HepG2 (cell line): ENCODE measurements around the gene ZNF222. TPM values are rescaled to one million over a fixed set of nuclear protein-coding genes. Genes with fewer than 3 reads are reported as not detected.

Experiments
- ATAC-seq: fragments of 200-7000 bp; cut with Tn5 transposase; 3 replicates; pipeline ENCODE4 v1.9.1; 2020; ENCODE audit warnings: mild to moderate bottlenecking, moderate library complexity
- BruUV-seq: library from RNA; stranded (reverse); fragments of 400-500 nt; replicated peaks from 2 replicates; lab custom pipeline; 2021; lab: Mats Ljungman, UMichigan
- CTCF ChIA-PET: fragments of 300-600 bp; formaldehyde crosslinking; extraction: SDS; loops from one replicate; lab custom pipeline; 2021; ENCODE audit warnings: low total read pairs, inconsistent platforms, low intra/inter-chr PET ratio; lab: Yijun Ruan, JAX
- POLR2A ChIA-PET: fragments of 350-600 bp; sonication (Branson Sonifier 250); formaldehyde crosslinking; loops from one replicate; lab custom pipeline; 2020; ENCODE audit warnings: antibody characterized with exemption, inconsistent platforms; lab: Yijun Ruan, JAX
- DNase-seq: peaks from one replicate; pipeline ENCODE4 v3.0.0-alpha.2; 2015; ENCODE audit warnings: low spot score
- FAIRE-seq: peaks from 3 replicates; lab custom pipeline; 2011; peaks lifted over from hg19 to GRCh38; lab: Jason Lieb, UNC
- H2AFZ ChIP-seq: one replicate; pipeline ENCODE4 v1.6.1; 2011; ENCODE audit warnings: low read length, inconsistent platforms
- H3K27ac ChIP-seq: fragments of 300-600 bp; 3 replicates; pipeline ENCODE4 v1.8.0; 2011; ENCODE audit warnings: mixed run types, mild to moderate bottlenecking, mixed read lengths, low read length, inconsistent platforms; ENCODE audit not compliant: insufficient read depth; ENCODE audit errors: extremely low read length
- H3K27me3 ChIP-seq, 2 experiments: fragments of 200-600 bp in 1 of 2; 2 replicates in 1 of 2; 3 replicates in 1 of 2; pipeline versions ENCODE4 v1.6.0 to v1.8.0; 2011; ENCODE audit warnings: low read length in 2 of 2, mild to moderate bottlenecking in 2 of 2, moderate library complexity in 2 of 2, inconsistent platforms in 1 of 2; ENCODE audit not compliant: insufficient read depth in 2 of 2, control insufficient read depth in 1 of 2
- H3K36me3 ChIP-seq, 2 experiments: fragments of 200-600 bp in 1 of 2; replicated peaks in 1 of 2; 2 replicates in 1 of 2; 3 replicates in 1 of 2; pipeline versions ENCODE4 v1.5.1 to v1.8.0; 2011; ENCODE audit warnings: low read length in 2 of 2, inconsistent platforms in 1 of 2; ENCODE audit not compliant: insufficient read depth in 2 of 2, control insufficient read depth in 1 of 2
- H3K4me1 ChIP-seq: 2 replicates; pipeline ENCODE4 v1.5.1; 2012; ENCODE audit warnings: low read length, inconsistent platforms; ENCODE audit not compliant: insufficient read depth
- H3K4me2 ChIP-seq: 2 replicates; pipeline ENCODE4 v1.6.0; 2011; ENCODE audit warnings: low read depth, low read length, inconsistent platforms
- H3K4me3 ChIP-seq, 3 experiments: fragments of 200-600 bp in 1 of 3; sonication (generic), shearing (Covaris generic) in 1 of 3; replicated peaks in 1 of 3; 2 replicates each; pipeline ENCODE4 v1.5.1; 2011 to 2016; ENCODE audit warnings: low read length in 3 of 3, inconsistent platforms in 2 of 3, low read depth in 2 of 3, mild to moderate bottlenecking in 2 of 3, control low read depth in 1 of 3, mixed read lengths in 1 of 3; ENCODE audit not compliant: insufficient read depth in 1 of 3
- H3K79me2 ChIP-seq: one replicate; pipeline ENCODE4 v1.6.1; 2011; ENCODE audit warnings: low read length, inconsistent platforms; ENCODE audit not compliant: insufficient read depth
- H3K9ac ChIP-seq: 2 replicates; pipeline ENCODE4 v1.6.0; 2011; ENCODE audit warnings: mild to moderate bottlenecking, low read depth, low read length, inconsistent platforms; ENCODE audit not compliant: insufficient read depth
- H3K9me3 ChIP-seq: 2 replicates; pipeline ENCODE4 v1.5.1; 2012; ENCODE audit warnings: mild to moderate bottlenecking, low read length
- H4K20me1 ChIP-seq: 2 replicates; pipeline ENCODE4 v1.6.0; 2011; ENCODE audit warnings: inconsistent platforms, mild to moderate bottlenecking, low read length, moderate library complexity; ENCODE audit not compliant: insufficient read depth
- BRCA1 ChIP-seq: sonication (generic); formaldehyde crosslinking; IDR thresholded peaks from 2 replicates; pipeline ENCODE4 v1.4.0; 2020; ENCODE audit warnings: missing genetic modification reagents
- EHMT2 ChIP-seq: fragments of 200-600 bp; sonication (generic); IDR thresholded peaks from 2 replicates; pipeline ENCODE4 v1.7.0; 2017; ENCODE audit warnings: antibody characterized with exemption, low read depth, low read length, borderline replicate concordance
- ESRRA ChIP-seq: sonication (generic); formaldehyde crosslinking; IDR thresholded peaks from 2 replicates; pipeline ENCODE4 v1.5.1; 2020; ENCODE audit warnings: mild to moderate bottlenecking, low read depth, missing genetic modification reagents
- MIER2 ChIP-seq: IDR thresholded peaks from 2 replicates; pipeline ENCODE4 v1.6.1; 2016; ENCODE audit warnings: missing biosample characterization, missing genetic modification reagents
- RFX5 ChIP-seq: IDR thresholded peaks from 2 replicates; pipeline ENCODE4 v1.6.1; 2011; ENCODE audit warnings: low read depth, low read length, improper control_type of control experiment
- ZFP41 ChIP-seq: sonication (generic); formaldehyde crosslinking; IDR thresholded peaks from 2 replicates; pipeline ENCODE4 v1.4.0; 2020; ENCODE audit warnings: mild to moderate bottlenecking, missing genetic modification reagents, borderline replicate concordance
- ZNF276 ChIP-seq: sonication (generic); formaldehyde crosslinking; IDR thresholded peaks from 2 replicates; pipeline ENCODE4 v1.4.0; 2020; ENCODE audit warnings: mild to moderate bottlenecking, low read depth, missing genetic modification reagents
- ZNF44 ChIP-seq: sonication (generic); formaldehyde crosslinking; IDR thresholded peaks from 2 replicates; pipeline ENCODE4 v1.5.1; 2020; ENCODE audit warnings: mild to moderate bottlenecking, missing genetic modification reagents
- ZNF484 ChIP-seq: sonication (generic); formaldehyde crosslinking; IDR thresholded peaks from 2 replicates; pipeline ENCODE4 v1.5.1; 2020; ENCODE audit warnings: mild to moderate bottlenecking, low read depth, missing genetic modification reagents, borderline replicate concordance
- ZNF557 ChIP-seq: sonication (generic); formaldehyde crosslinking; IDR thresholded peaks from 2 replicates; pipeline ENCODE4 v1.4.0; 2020; ENCODE audit warnings: missing genetic modification reagents
- ZNF777 ChIP-seq: sonication (generic); formaldehyde crosslinking; IDR thresholded peaks from 2 replicates; pipeline ENCODE4 v1.4.0; 2020; ENCODE audit warnings: missing genetic modification reagents
- WGBS: methylation state at CpG from one replicate; pipeline ENCODE4 v1.1.6; 2017; ENCODE audit warnings: low lambda C conversion rate; 5-methylcytosine and 5-hydroxymethylcytosine counted together
- in situ Hi-C: cut with HindIII; loops from 2 replicates; pipeline ENCODE4 v1.10.0; 2017; ENCODE audit warnings: low pct_unique_long_range_greater_than_20kb; ENCODE audit not compliant: extremely low pct_ligation_motif_present
- intact Hi-C: fragments of 100-400 bp; cut with micrococcal nuclease; formaldehyde crosslinking; loops from one replicate; pipeline ENCODE4 v1.10.0; 2022; ENCODE audit not compliant: unreplicated experiment
- polyA plus RNA-seq, 8 experiments: library from polyadenylated mRNA; depleted of rRNA in 3 of 8; stranded (reverse) in 7 of 8; unstranded in 1 of 8; fragments of >200 nt; fragmentation: Illumina TruSeq in 4 of 8; extraction: Trizol in 4 of 8; gene quantifications; 2 replicates each; pipeline versions ENCODE4 v1.2.1 to v1.2.3, GENCODE V29; 2011 to 2016; ENCODE audit warnings: low read depth in 4 of 8, missing spikeins in 1 of 8, mixed read lengths in 1 of 8; ENCODE audit not compliant: insufficient read depth in 1 of 8
- total RNA-seq, 5 experiments: library from RNA; depleted of rRNA; stranded (reverse); fragments of >200 nt; fragmentation: Illumina TruSeq; extraction: Trizol; gene quantifications; 2 replicates each; pipeline ENCODE4 v1.2.3, GENCODE V29; 2016; ENCODE audit warnings: low read depth in 1 of 5
- TF ChIP-seq, protein P1 (sequence below): sonication (generic); formaldehyde crosslinking; IDR thresholded peaks from 2 replicates; pipeline ENCODE4 v1.5.1; 2020; ENCODE audit warnings: mild to moderate bottlenecking, missing genetic modification reagents, moderate library complexity
- TF ChIP-seq, protein P2 (sequence below): IDR thresholded peaks from 2 replicates; pipeline ENCODE4 v1.6.1; 2012; ENCODE audit warnings: low read depth, low read length, improper control_type of control experiment
- TF ChIP-seq, protein P3 (sequence below): sonication (generic); formaldehyde crosslinking; IDR thresholded peaks from 2 replicates; pipeline ENCODE4 v1.4.0; 2020; ENCODE audit warnings: missing genetic modification reagents, low read depth, mild to moderate bottlenecking, borderline replicate concordance

The ZNF222 gene
- total and polyA plus RNA-seq, 2 of the 13 experiments (the other 11 are each of a cell fraction or from before 2014, with no cell fraction given) = 2.2 to 6.2 TPM

GRCh38 chr19:44002566-44003460 is 22.4 kb upstream of the ZNF222 start, which contains the start of gene ZNF230:
Gene ZNF230 (plus strand): TSS chr19:44002957. CDS start chr19:44007079, 4,122 bp downstream.
- Histone ChIP-seq H3K79me2 (peaks cover 2% of the 10 kb centered on the region), H4K20me1 (no peaks in the 10 kb centered on the region), H3K9me3 (no peaks in the 10 kb centered on the region), H2AFZ (peak within 1 kb of the TSS; percentile 87), H3K27me3 (no peaks in the 10 kb centered on the region; a peak in 1 of 5 replicates), H3K27ac (peak within 1 kb of the TSS; percentile 60), H3K36me3 (peaks cover 0 to 9% of the 10 kb centered on the region in 2 experiments; a peak in 1 of 5 replicates), H3K4me2 (peak within 1 kb of the TSS; percentile 80), H3K4me3 (peak within 1 kb of the TSS; percentile 70 to 95 (median 81)), H3K9ac (peak within 1 kb of the TSS; percentile 70), H3K4me1 (peaks cover 6% of the 10 kb centered on the region)
- POLR2A ChIA-PET = interaction anchor here (0.8 to 2.2 kb wide), 5 partner anchors 18 to 176 kb away, joined by 3 to 11 read pairs (median 6); partner anchors contain the start of genes ZNF223, ZNF226, ZNF283 and ZNF45
- in situ Hi-C loops = no loop called here
- intact Hi-C loops = loop anchor here (2.0 to 10.0 kb wide), 4 partner anchors 68 to 139 kb away; partner anchors contain the start of genes ZNF225, ZNF234, ZNF284 and ZNF45
- ATAC-seq = peak; percentile 98
- under 1% methylated on average over 36 of the region's 48 CpGs for WGBS
- FAIRE-seq = peak; percentile 99
- DNase-seq = peak; percentile 96
- CTCF ChIA-PET = no interaction called here
- TSS peak; percentile 85 for BruUV-seq
- no peak for TF ChIP-seq ZNF484 (CRISPR knock-in tag)
- no peak for TF ChIP-seq ZNF44
- TF ChIP-seq ZNF777 = no peak
- TF ChIP-seq, protein P1, sequence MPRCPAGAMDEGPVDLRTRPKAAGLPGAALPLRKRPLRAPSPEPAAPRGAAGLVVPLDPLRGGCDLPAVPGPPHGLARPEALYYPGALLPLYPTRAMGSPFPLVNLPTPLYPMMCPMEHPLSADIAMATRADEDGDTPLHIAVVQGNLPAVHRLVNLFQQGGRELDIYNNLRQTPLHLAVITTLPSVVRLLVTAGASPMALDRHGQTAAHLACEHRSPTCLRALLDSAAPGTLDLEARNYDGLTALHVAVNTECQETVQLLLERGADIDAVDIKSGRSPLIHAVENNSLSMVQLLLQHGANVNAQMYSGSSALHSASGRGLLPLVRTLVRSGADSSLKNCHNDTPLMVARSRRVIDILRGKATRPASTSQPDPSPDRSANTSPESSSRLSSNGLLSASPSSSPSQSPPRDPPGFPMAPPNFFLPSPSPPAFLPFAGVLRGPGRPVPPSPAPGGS = 0 out of 2 replicates have a peak, but pooled peaks have one; percentile 11
- TF ChIP-seq EHMT2 = no peak
- no peak for TF ChIP-seq ZNF276
- no peak; the same call in 1 of the 2 replicates for TF ChIP-seq ZFP41 (CRISPR knock-in tag)
- TF ChIP-seq, protein P2, sequence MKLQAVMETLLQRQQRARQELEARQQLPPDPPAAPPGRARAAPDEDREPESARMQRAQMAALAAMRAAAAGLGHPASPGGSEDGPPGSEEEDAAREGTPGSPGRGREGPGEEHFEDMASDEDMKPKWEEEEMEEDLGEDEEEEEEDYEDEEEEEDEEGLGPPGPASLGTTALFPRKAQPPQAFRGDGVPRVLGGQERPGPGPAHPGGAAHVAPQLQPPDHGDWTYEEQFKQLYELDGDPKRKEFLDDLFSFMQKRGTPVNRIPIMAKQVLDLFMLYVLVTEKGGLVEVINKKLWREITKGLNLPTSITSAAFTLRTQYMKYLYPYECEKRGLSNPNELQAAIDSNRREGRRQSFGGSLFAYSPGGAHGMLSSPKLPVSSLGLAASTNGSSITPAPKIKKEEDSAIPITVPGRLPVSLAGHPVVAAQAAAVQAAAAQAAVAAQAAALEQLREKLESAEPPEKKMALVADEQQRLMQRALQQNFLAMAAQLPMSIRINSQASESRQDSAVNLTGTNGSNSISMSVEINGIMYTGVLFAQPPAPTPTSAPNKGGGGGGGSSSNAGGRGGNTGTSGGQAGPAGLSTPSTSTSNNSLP = no peak
- TF ChIP-seq MIER2 (CRISPR knock-in tag) = 0 out of 2 replicates have a peak, but pooled peaks have one; percentile 13
- TF ChIP-seq RFX5 = no peak
- TF ChIP-seq ESRRA (CRISPR knock-in tag) = 0 out of 2 replicates have a peak, but pooled peaks have one; percentile 24
- TF ChIP-seq ZNF557 (CRISPR knock-in tag) = 0 out of 2 replicates have a peak, but pooled peaks have one; percentile 63
- TF ChIP-seq, protein P3, sequence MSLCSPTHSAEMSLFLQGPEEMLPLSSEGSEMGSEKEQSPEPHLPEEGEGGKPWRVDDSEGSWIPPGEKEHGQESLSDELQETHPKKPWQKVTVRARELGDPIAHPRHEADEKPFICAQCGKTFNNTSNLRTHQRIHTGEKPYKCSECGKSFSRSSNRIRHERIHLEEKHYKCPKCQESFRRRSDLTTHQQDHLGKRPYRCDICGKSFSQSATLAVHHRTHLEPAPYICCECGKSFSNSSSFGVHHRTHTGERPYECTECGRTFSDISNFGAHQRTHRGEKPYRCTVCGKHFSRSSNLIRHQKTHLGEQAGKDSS (CRISPR knock-in tag) = 0 out of 2 replicates have a peak, but pooled peaks have one; percentile 61
- TF ChIP-seq BRCA1 (CRISPR knock-in tag) = no peak
